ENCODE measurements around the gene MMS22L.

DNA sequence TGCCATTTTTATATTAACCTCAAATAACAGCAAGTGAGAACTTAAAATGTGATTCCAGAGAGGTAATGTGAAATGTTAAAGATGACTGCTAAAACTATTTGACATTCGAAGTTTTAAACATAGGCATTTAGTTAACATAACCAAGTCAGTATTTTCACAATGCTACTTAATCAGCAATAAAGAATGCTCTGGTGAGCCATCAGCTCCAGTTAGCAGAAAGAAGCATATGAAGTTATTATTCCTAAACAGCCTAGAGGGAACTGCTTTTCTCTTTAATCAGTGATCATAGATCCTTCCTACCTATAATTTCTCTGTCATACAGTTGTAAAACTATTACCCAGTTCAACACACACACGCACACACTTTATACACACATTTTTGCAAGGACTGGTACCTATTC, 60.1 kb downstream of the MMS22L start:
- TF ChIP-seq, protein P1, sequence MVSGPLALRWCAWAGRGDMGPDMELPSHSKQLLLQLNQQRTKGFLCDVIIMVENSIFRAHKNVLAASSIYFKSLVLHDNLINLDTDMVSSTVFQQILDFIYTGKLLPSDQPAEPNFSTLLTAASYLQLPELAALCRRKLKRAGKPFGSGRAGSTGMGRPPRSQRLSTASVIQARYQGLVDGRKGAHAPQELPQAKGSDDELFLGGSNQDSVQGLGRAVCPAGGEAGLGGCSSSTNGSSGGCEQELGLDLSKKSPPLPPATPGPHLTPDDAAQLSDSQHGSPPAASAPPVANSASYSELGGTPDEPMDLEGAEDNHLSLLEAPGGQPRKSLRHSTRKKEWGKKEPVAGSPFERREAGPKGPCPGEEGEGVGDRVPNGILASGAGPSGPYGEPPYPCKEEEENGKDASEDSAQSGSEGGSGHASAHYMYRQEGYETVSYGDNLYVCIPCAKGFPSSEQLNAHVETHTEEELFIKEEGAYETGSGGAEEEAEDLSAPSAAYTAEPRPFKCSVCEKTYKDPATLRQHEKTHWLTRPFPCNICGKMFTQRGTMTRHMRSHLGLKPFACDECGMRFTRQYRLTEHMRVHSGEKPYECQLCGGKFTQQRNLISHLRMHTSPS (CRISPR knock-in tag; IDR thresholded peaks at IDR 0.05; ENCODE audit: low read depth), result no peak
- TF ChIP-seq ZNF766 (CRISPR knock-in tag; IDR thresholded peaks at IDR 0.05; ENCODE audit: borderline replicate concordance) (no peak), NR2F1 (CRISPR knock-in tag; IDR thresholded peaks at IDR 0.05) (no peak), MAFK (conservative IDR thresholded peaks at IDR 0.05 in 1 of 2, IDR thresholded peaks at IDR 0.05 in 1 of 2; ENCODE audit: low read length in 2 of 2) (no peak), NBN (conservative IDR thresholded peaks at IDR 0.05) (no peak), ZBTB21 (CRISPR knock-in tag; IDR thresholded peaks at IDR 0.05) (no peak), ATRX (CRISPR knock-in tag; IDR thresholded peaks at IDR 0.05; ENCODE audit: borderline replicate concordance) (no peak)
- TF ChIP-seq, protein P2, sequence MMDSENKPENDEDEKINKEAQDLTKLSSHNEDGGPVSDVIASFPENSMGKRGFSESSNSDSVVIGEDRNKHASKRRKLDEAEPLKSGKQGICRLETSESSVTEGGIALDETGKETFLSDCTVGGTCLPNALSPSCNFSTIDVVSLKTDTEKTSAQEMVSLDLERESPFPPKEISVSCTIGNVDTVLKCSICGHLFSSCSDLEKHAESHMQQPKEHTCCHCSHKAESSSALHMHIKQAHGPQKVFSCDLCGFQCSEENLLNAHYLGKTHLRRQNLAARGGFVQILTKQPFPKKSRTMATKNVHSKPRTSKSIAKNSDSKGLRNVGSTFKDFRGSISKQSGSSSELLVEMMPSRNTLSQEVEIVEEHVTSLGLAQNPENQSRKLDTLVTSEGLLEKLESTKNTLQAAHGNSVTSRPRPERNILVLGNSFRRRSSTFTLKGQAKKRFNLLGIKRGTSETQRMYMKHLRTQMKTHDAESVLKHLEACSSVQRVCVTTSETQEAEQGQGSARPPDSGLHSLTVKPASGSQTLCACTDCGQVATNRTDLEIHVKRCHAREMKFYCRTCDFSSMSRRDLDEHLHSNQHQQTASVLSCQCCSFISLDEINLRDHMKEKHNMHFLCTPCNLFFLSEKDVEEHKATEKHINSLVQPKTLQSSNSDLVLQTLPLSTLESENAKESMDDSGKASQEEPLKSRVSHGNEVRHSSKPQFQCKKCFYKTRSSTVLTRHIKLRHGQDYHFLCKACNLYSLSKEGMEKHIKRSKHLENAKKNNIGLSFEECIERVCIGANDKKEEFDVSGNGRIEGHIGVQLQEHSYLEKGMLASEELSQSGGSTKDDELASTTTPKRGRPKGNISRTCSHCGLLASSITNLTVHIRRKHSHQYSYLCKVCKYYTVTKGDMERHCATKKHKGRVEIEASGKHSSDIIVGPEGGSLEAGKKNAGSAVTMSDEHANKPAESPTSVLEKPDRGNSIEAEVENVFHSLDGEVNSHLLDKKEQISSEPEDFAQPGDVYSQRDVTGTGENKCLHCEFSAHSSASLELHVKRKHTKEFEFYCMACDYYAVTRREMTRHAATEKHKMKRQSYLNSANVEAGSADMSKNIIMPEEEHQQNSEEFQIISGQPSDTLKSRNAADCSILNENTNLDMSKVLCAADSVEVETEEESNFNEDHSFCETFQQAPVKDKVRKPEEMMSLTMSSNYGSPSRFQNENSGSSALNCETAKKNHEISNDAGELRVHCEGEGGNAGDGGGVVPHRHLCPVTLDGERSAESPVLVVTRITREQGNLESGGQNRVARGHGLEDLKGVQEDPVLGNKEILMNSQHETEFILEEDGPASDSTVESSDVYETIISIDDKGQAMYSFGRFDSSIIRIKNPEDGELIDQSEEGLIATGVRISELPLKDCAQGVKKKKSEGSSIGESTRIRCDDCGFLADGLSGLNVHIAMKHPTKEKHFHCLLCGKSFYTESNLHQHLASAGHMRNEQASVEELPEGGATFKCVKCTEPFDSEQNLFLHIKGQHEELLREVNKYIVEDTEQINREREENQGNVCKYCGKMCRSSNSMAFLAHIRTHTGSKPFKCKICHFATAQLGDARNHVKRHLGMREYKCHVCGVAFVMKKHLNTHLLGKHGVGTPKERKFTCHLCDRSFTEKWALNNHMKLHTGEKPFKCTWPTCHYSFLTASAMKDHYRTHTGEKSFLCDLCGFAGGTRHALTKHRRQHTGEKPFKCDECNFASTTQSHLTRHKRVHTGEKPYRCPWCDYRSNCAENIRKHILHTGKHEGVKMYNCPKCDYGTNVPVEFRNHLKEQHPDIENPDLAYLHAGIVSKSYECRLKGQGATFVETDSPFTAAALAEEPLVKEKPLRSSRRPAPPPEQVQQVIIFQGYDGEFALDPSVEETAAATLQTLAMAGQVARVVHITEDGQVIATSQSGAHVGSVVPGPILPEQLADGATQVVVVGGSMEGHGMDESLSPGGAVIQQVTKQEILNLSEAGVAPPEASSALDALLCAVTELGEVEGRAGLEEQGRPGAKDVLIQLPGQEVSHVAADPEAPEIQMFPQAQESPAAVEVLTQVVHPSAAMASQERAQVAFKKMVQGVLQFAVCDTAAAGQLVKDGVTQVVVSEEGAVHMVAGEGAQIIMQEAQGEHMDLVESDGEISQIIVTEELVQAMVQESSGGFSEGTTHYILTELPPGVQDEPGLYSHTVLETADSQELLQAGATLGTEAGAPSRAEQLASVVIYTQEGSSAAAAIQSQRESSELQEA (CRISPR knock-in tag; IDR thresholded peaks at IDR 0.05; ENCODE audit: not compliant biosample characterization), result no peak
- TF ChIP-seq, protein P3, sequence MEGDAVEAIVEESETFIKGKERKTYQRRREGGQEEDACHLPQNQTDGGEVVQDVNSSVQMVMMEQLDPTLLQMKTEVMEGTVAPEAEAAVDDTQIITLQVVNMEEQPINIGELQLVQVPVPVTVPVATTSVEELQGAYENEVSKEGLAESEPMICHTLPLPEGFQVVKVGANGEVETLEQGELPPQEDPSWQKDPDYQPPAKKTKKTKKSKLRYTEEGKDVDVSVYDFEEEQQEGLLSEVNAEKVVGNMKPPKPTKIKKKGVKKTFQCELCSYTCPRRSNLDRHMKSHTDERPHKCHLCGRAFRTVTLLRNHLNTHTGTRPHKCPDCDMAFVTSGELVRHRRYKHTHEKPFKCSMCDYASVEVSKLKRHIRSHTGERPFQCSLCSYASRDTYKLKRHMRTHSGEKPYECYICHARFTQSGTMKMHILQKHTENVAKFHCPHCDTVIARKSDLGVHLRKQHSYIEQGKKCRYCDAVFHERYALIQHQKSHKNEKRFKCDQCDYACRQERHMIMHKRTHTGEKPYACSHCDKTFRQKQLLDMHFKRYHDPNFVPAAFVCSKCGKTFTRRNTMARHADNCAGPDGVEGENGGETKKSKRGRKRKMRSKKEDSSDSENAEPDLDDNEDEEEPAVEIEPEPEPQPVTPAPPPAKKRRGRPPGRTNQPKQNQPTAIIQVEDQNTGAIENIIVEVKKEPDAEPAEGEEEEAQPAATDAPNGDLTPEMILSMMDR (CRISPR knock-in tag; IDR thresholded peaks at IDR 0.05), result no peak

Data from HepG2 (cell line).